Left lung (tissue), 10 donors: ENCODE data around the gene SULT1C4. TPM values are rescaled to one million over a fixed set of nuclear protein-coding genes. Genes with fewer than 3 reads are reported as not detected.
"Not testable (repeated sequence)": the region's sequence is repeated elsewhere in the genome, so short reads cannot be mapped to it uniquely, and the experiment has no call there.

Experiments used
- ATAC-seq: fragments of 200-7000 bp; cut with Tn5 transposase; one replicate; pipeline ENCODE4 v1.9.1; 2020; ENCODE audit warnings: moderate library complexity
- DNase-seq, 4 donors: peaks; one replicate each; pipeline ENCODE4 v3.0.0-alpha.2; 2013 to 2020
- H3K27ac ChIP-seq, 2 donors: fragments of 200-600 bp; sonication (generic) in 1 of 2; one replicate each; pipeline versions ENCODE4 v1.5.0 to v1.8.0; 2020 to 2021
- H3K27me3 ChIP-seq, 2 donors: fragments of 200-600 bp; sonication (generic) in 1 of 2; one replicate each; pipeline versions ENCODE4 v1.5.0 to v1.8.0; 2020 to 2021
- H3K36me3 ChIP-seq, 2 donors: fragments of 200-600 bp; sonication (generic) in 1 of 2; one replicate each; pipeline versions ENCODE4 v1.5.0 to v1.8.0; 2020 to 2021
- H3K4me1 ChIP-seq, 2 donors: fragments of 200-600 bp; one replicate each; pipeline ENCODE4 v1.8.0; 2021
- H3K4me3 ChIP-seq, 2 donors: fragments of 200-600 bp; sonication (generic) in 1 of 2; one replicate each; pipeline versions ENCODE4 v1.5.0 to v1.8.0; 2020 to 2021; ENCODE audit warnings: mild to moderate bottlenecking in 1 of 2
- H3K9me3 ChIP-seq, 2 donors: fragments of 200-600 bp; sonication (generic) in 1 of 2; one replicate each; pipeline versions ENCODE4 v1.5.0 to v1.8.0; 2020 to 2021
- CTCF ChIP-seq, 2 donors: fragments of 200-600 bp; sonication (generic) in 1 of 2; IDR thresholded peaks; one replicate each; pipeline versions ENCODE4 v1.5.0 to v1.8.0; 2021; ENCODE audit warnings: antibody characterized with exemption in 2 of 2
- intact Hi-C, 2 donors: fragments of 100-400 bp; cut with DNase I; formaldehyde crosslinking; loops; one replicate each; pipeline versions ENCODE4 v1.11.2 to v1.14.2; 2022
- polyA plus RNA-seq, 6 donors: library from polyadenylated mRNA; unstranded; fragments of 120-200 nt; gene quantifications; one replicate each; pipeline ENCODE4 v1.2.1, GENCODE V29; 2013; ENCODE audit not compliant: insufficient read length in 6 of 6
- total RNA-seq, 2 donors: library from RNA; stranded (reverse); fragmentation: NEBNext Ultra II Directional; extraction: Animal tissue kit (Norgen Biotek cat#: 25700); gene quantifications; one replicate each; pipeline ENCODE4 v1.2.1, GENCODE V29; 2021
- donor health status: DM: no; HTN: yes; CAD: no.
- donor health status: DM: no; HTN: no; CAD: no.

Gene SULT1C4
- total and polyA plus RNA-seq, 8 donors = 3.6 to 91.4 (median 63.5) TPM

- Histone ChIP-seq H3K36me3 (no peaks in the 10 kb centered on the region), H3K9me3 (no peaks in the 10 kb centered on the region), H3K4me3 (no peak overlapping the region), H3K27me3 (no peaks in the 10 kb centered on the region), H3K4me1 (peaks cover 0 to 4% of the 10 kb centered on the region in 2 donors), H3K27ac (peak overlapping the region in 1 of 2 donors; percentile 41)
- ATAC-seq (no peak), DNase-seq (no peak)
- TF ChIP-seq CTCF (IDR thresholded peaks at IDR 0.05) = no peak
- intact Hi-C loops = loop anchor here in 1 of 2 donors (10.0 kb wide), 1 partner anchor 231 kb away; no protein-coding TSS in a partner anchor
Observed at GRCh38 chr2:108354136-108354535, 23.6 kb upstream of the SULT1C4 start.

- H3K4me1 ChIP-seq = peaks cover 0 to 4% of the 10 kb centered on the region in 2 donors
- no peak overlapping the region for H3K27ac ChIP-seq
- H3K9me3 ChIP-seq = no peaks in the 10 kb centered on the region
- H3K4me3 ChIP-seq = no peak overlapping the region
- no peak for DNase-seq
- no peak for ATAC-seq
- intact Hi-C loops = loop anchor here in 1 of 2 donors (10.0 kb wide), 1 partner anchor 229 kb away; no protein-coding TSS in a partner anchor
- H3K27me3 ChIP-seq = no peaks in the 10 kb centered on the region
- no peak for TF ChIP-seq CTCF (IDR thresholded peaks at IDR 0.05)
- H3K36me3 ChIP-seq = no peaks in the 10 kb centered on the region
Observed at GRCh38 chr2:108355906-108356734, 21.6 kb upstream of the SULT1C4 start.

GRCh38 chr2:108359336-108359735 lies 18.4 kb upstream of the SULT1C4 start:
- ATAC-seq, H3K27me3 ChIP-seq, H3K4me1 ChIP-seq, H3K9me3 ChIP-seq, H3K4me3 ChIP-seq, H3K27ac ChIP-seq, H3K36me3 ChIP-seq, DNase-seq: not testable (repeated sequence)
- intact Hi-C loops = loop anchor here in 1 of 2 donors (10.0 kb wide), 1 partner anchor 225 kb away; no protein-coding TSS in a partner anchor

- Histone ChIP-seq H3K4me1 (no peaks in the 10 kb centered on the region), H3K27ac (no peak overlapping the region), H3K4me3 (no peak overlapping the region), H3K36me3 (no peaks in the 10 kb centered on the region), H3K9me3 (peaks cover 0 to 7% of the 10 kb centered on the region in 2 donors), H3K27me3 (no peaks in the 10 kb centered on the region)
- TF ChIP-seq CTCF (IDR thresholded peaks at IDR 0.05) = no peak
- no peak for DNase-seq
- ATAC-seq = no peak
- intact Hi-C loops = no loop called here
Observed at GRCh38 chr2:108360776-108361468, 16.8 kb upstream of the SULT1C4 start.

- intact Hi-C loops = no loop called here
- H3K27ac ChIP-seq = no peak overlapping the region
- H3K4me3 ChIP-seq = no peak overlapping the region
Observed at GRCh38 chr2:108363024-108363907, 14.5 kb upstream of the SULT1C4 start.

More at GRCh38 chr2:108363024-108363907, 14.5 kb upstream of the SULT1C4 start:
- Histone ChIP-seq H3K4me1 (no peaks in the 10 kb centered on the region), H3K9me3 (peaks cover 0 to 7% of the 10 kb centered on the region in 2 donors), H3K36me3 (no peaks in the 10 kb centered on the region), H3K27me3 (no peaks in the 10 kb centered on the region)
- no peak for DNase-seq
- ATAC-seq = no peak
- TF ChIP-seq CTCF (IDR thresholded peaks at IDR 0.05) = no peak
